Keratinocyte (primary cell): ENCODE data around the gene TBC1D30. TPM values are rescaled to one million over a fixed set of nuclear protein-coding genes. Genes with fewer than 3 reads are reported as not detected.

ENCODE experiments used
- DNase-seq: peaks from one replicate; pipeline ENCODE4 v3.0.0-alpha.2; 2011; ENCODE audit warnings: low read depth, missing footprints, low spot score
- FAIRE-seq: peaks from 2 replicates; lab custom pipeline; 2011; peaks lifted over from hg19 to GRCh38; lab: Jason Lieb, UNC
- H2AFZ ChIP-seq: 2 replicates; pipeline ENCODE4 v1.6.0; 2012; ENCODE audit warnings: low read length, control low read depth, inconsistent platforms; ENCODE audit not compliant: control insufficient read depth
- H3K27ac ChIP-seq: 2 replicates; pipeline ENCODE4 v1.5.1; 2011; ENCODE audit warnings: low read length; ENCODE audit not compliant: control insufficient read depth, insufficient read depth
- H3K27me3 ChIP-seq: 3 replicates; pipeline ENCODE4 v1.6.0; 2011; ENCODE audit warnings: low read length; ENCODE audit not compliant: control insufficient read depth, insufficient read depth; ENCODE audit errors: extremely low read depth
- H3K36me3 ChIP-seq, 2 experiments: 2 replicates in 1 of 2; 3 replicates in 1 of 2; pipeline ENCODE4 v1.5.1; 2011; ENCODE audit warnings: low read length in 2 of 2, mild to moderate bottlenecking in 1 of 2; ENCODE audit not compliant: control insufficient read depth in 2 of 2, insufficient read depth in 2 of 2; ENCODE audit errors: extremely low read depth in 1 of 2
- H3K4me1 ChIP-seq: 3 replicates; pipeline ENCODE4 v1.5.1; 2011; ENCODE audit warnings: low read length; ENCODE audit not compliant: control insufficient read depth, insufficient read depth; ENCODE audit errors: extremely low read depth
- H3K4me2 ChIP-seq: 3 replicates; pipeline ENCODE4 v1.6.0; 2011; ENCODE audit warnings: low read depth, low read length; ENCODE audit not compliant: control insufficient read depth, insufficient read depth; ENCODE audit errors: extremely low read depth
- H3K4me3 ChIP-seq, 3 experiments: fragments of 200-600 bp in 1 of 3; sonication (generic) in 1 of 3; 2 replicates in 2 of 3; 3 replicates in 1 of 3; pipeline ENCODE4 v1.5.1; 2011 to 2016; ENCODE audit warnings: low read length in 3 of 3, mild to moderate bottlenecking in 3 of 3, control low read depth in 2 of 3, inconsistent platforms in 1 of 3, low read depth in 1 of 3, mixed read lengths in 1 of 3, mixed run types in 1 of 3, moderate library complexity in 1 of 3; ENCODE audit not compliant: control insufficient read depth in 2 of 3, insufficient read depth in 2 of 3; ENCODE audit errors: extremely low read depth in 1 of 3
- H3K79me2 ChIP-seq: 2 replicates; pipeline ENCODE4 v1.6.0; 2012; ENCODE audit warnings: low read length; ENCODE audit not compliant: control insufficient read depth, insufficient read depth
- H3K9ac ChIP-seq: 3 replicates; pipeline ENCODE4 v1.6.0; 2011; ENCODE audit warnings: low read length; ENCODE audit not compliant: control insufficient read depth, insufficient read depth; ENCODE audit errors: extremely low read depth
- H3K9me1 ChIP-seq: 3 replicates; pipeline ENCODE4 v1.6.0; 2011; ENCODE audit warnings: low read length; ENCODE audit not compliant: control insufficient read depth, insufficient read depth; ENCODE audit errors: extremely low read depth
- H3K9me3 ChIP-seq: 2 replicates; pipeline ENCODE4 v1.5.1; 2012; ENCODE audit warnings: low read depth, low read length; ENCODE audit not compliant: control insufficient read depth
- H4K20me1 ChIP-seq: 3 replicates; pipeline ENCODE4 v1.6.0; 2011; ENCODE audit warnings: low read length; ENCODE audit not compliant: control insufficient read depth, insufficient read depth; ENCODE audit errors: extremely low read depth
- CTCF ChIP-seq, 3 experiments: IDR thresholded peaks in 1 of 3; conservative IDR thresholded peaks in 1 of 3; optimal IDR thresholded peaks in 1 of 3; 2 replicates in 2 of 3; 3 replicates in 1 of 3; pipeline versions ENCODE3 to v1.5.1; 2011; ENCODE audit warnings: low read length in 3 of 3, mild to moderate bottlenecking in 3 of 3, moderate library complexity in 2 of 3, control low read depth in 1 of 3, inconsistent platforms in 1 of 3; ENCODE audit not compliant: insufficient read depth in 2 of 3; ENCODE audit errors: extremely low read depth in 1 of 3
- EZH2 ChIP-seq: IDR thresholded peaks from one replicate; pipeline ENCODE4 v1.6.1; 2012; ENCODE audit warnings: inconsistent platforms, mild to moderate bottlenecking, low read length, moderate library complexity
- dilution Hi-C: fragments of 300-500 bp; cut with MboI; formaldehyde crosslinking; loops from one replicate; pipeline ENCODE4 v1.7.0; 2020; ENCODE audit warnings: low sequenced_read_pairs; ENCODE audit not compliant: extremely low pct_ligation_motif_present
- polyA plus RNA-seq, 5 experiments: library from polyadenylated mRNA; depleted of rRNA in 3 of 5; stranded (reverse) in 3 of 5; stranded (forward) in 1 of 5; unstranded in 1 of 5; fragments of >200 nt; gene quantifications; 1 replicate in 1 of 5; 2 replicates in 3 of 5; 3 replicates in 1 of 5; pipeline versions ENCODE4 v1.2.1 to v1.2.3, GENCODE V29; 2011 to 2012; ENCODE audit warnings: missing spikeins in 2 of 5, low read depth in 1 of 5, low replicate concordance in 1 of 5

The TBC1D30 gene
- polyA plus RNA-seq, 1 donor (not counting 4 experiments of a cell fraction or from before 2014, with no cell fraction given): 0.50 TPM

- Histone ChIP-seq H3K36me3 (no peaks in the 10 kb centered on the region), H3K9me1 (no peaks in the 10 kb centered on the region), H3K4me2 (no peak overlapping the region), H3K4me3 (no peak overlapping the region), H3K9me3 (no peaks in the 10 kb centered on the region), H3K27me3 (peaks cover 42% of the 10 kb centered on the region), H4K20me1 (no peaks in the 10 kb centered on the region), H3K27ac (no peak overlapping the region), H3K79me2 (no peaks in the 10 kb centered on the region), H3K9ac (no peak overlapping the region), H2AFZ (no peak overlapping the region), H3K4me1 (no peaks in the 10 kb centered on the region)
- no peak for TF ChIP-seq EZH2
- no peak for TF ChIP-seq CTCF (optimal IDR thresholded peaks at IDR 0.05 in 1 of 3, IDR thresholded peaks at IDR 0.05 in 1 of 3, conservative IDR thresholded peaks at IDR 0.05 in 1 of 3; ENCODE audit: extremely low read depth in 1 of 3, insufficient read depth in 2 of 3, low read length in 3 of 3)
- DNase-seq (no peak), FAIRE-seq (no peak)
- dilution Hi-C loops: no loop called here
These were observed 90.8 kb downstream of the TBC1D30 start for GRCh38 chr12:64915242-64915641.

- no peak for TF ChIP-seq CTCF (optimal IDR thresholded peaks at IDR 0.05 in 1 of 3, IDR thresholded peaks at IDR 0.05 in 1 of 3, conservative IDR thresholded peaks at IDR 0.05 in 1 of 3; ENCODE audit: extremely low read depth in 1 of 3, insufficient read depth in 2 of 3, low read length in 3 of 3)
- no peak for TF ChIP-seq EZH2
- no peaks in the 10 kb centered on the region for H3K79me2 ChIP-seq
- no peaks in the 10 kb centered on the region for H3K9me1 ChIP-seq
- no peaks in the 10 kb centered on the region for H3K36me3 ChIP-seq
- dilution Hi-C loops: no loop called here
- no peak overlapping the region for H3K4me3 ChIP-seq
- DNase-seq (no peak), FAIRE-seq (no peak)
- peaks cover 42% of the 10 kb centered on the region for H3K27me3 ChIP-seq
- no peaks in the 10 kb centered on the region for H3K4me1 ChIP-seq
- no peak overlapping the region for H2AFZ ChIP-seq
- no peaks in the 10 kb centered on the region for H4K20me1 ChIP-seq
- H3K4me2 ChIP-seq: no peak overlapping the region
- no peaks in the 10 kb centered on the region for H3K9me3 ChIP-seq
- no peak overlapping the region for H3K27ac ChIP-seq
- H3K9ac ChIP-seq: no peak overlapping the region
These were observed 92.2 kb downstream of the TBC1D30 start for GRCh38 chr12:64916411-64917261.
